ENCODE data around the gene ZBTB42.

ZBTB42 gene

DNA sequence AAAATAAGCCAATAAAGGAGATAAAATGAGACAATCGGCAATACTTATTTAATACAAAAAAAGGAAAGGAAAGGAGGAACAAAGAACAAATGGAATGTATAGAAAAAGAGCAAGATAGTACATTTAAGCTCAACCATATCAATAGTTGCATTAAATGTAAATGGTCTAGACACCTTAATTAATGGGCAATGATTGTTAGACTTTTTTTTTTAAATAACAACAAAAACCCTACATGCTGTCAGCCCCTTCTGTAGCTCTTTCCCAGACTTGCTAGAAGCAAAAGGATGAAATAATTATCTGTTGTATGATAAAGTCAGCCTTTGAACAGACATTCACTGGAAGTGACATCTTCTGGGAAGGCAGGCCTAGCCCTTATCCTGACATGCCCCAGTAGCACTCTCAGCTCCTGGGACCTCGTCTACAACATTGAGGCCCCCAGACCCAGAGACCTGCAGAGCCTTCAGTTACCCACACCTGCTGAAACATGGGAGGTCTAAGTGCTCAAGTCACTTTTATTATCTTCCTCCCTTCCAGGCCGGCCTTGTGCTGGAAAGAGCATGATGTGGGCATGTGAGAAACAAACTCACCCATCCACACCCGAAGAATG, 34.5 kb upstream of the ZBTB42 start:
- no peak for DNase-seq (ENCODE audit: low spot score)

GRCh38 chr14:104766863-104767633, 33.9 kb upstream of the ZBTB42 start:
- no peak overlapping the region for H3K27ac ChIP-seq
- H3K4me3 ChIP-seq = no peak overlapping the region
- DNase-seq (ENCODE audit: low spot score) = no peak
- TF ChIP-seq, protein P1, sequence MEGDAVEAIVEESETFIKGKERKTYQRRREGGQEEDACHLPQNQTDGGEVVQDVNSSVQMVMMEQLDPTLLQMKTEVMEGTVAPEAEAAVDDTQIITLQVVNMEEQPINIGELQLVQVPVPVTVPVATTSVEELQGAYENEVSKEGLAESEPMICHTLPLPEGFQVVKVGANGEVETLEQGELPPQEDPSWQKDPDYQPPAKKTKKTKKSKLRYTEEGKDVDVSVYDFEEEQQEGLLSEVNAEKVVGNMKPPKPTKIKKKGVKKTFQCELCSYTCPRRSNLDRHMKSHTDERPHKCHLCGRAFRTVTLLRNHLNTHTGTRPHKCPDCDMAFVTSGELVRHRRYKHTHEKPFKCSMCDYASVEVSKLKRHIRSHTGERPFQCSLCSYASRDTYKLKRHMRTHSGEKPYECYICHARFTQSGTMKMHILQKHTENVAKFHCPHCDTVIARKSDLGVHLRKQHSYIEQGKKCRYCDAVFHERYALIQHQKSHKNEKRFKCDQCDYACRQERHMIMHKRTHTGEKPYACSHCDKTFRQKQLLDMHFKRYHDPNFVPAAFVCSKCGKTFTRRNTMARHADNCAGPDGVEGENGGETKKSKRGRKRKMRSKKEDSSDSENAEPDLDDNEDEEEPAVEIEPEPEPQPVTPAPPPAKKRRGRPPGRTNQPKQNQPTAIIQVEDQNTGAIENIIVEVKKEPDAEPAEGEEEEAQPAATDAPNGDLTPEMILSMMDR (IDR thresholded peaks at IDR 0.05) = no peak

More for the DNA sequence above, 34.5 kb upstream of the ZBTB42 start:
- TF ChIP-seq, protein P1 (IDR thresholded peaks at IDR 0.05) = no peak
- Histone ChIP-seq H3K4me3 (no peak overlapping the region), H3K27ac (no peak overlapping the region)

DNA sequence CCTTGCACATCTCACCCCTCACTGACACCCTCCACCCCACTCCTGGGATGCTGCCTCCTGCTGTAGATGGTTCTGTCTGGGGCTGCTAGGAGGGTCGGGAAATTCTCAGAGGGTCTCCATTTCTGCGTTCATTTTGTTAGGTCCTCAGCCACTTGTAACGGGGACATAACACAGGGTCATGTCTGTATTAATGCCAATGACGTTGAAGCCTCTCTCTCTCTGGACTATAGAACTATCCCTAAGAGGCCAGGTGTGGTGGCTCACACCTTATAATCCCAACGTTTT, 33.3 kb upstream of the ZBTB42 start:
- no peak overlapping the region for H3K4me3 ChIP-seq
- DNase-seq (ENCODE audit: low spot score) = no peak
- TF ChIP-seq, protein P1 (IDR thresholded peaks at IDR 0.05) = no peak
- no peak overlapping the region for H3K27ac ChIP-seq

DNA sequence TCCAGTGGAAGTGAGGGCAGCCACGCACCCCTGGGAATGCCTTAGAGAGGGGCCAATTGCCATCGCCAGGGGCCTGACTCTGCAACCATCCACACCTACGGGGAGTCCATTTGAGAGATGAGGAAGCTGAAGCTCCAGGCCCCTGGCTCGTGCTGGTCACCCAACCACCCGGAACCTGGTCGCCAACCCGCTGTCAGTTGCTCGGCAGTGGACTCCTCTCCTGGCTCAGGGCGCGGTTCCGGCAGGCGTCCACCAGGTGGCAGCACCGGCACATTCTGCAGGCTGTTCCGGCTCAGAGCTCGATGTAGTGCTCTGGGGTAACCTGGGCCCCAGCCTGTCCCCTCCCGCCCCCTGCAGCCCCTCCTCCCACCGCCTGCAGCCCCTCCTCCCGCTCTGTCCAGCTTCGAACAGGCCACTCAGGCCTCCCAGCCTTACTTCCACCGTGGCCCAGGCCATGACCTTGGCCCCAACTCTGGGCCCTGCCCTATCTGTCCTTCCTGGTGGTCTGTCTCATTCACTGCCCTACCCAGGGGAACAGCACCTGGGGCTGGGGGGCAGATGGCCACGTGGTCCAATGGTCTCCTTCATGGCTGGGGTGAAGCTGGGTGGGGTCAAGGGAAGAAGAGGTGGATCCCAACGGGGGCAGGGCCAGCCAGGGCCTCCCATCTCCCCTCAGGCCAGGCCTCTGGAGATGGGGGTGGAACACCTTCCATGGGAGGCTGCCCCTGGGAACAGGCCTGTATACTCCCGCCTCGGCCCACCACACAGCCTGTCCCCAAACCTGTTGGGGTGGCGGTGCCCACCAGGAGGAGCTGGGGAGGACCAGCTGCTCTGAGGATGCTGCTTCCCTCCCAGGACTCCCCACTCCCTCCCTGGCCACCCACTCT, 32.2 kb upstream of the ZBTB42 start:
- TF ChIP-seq, protein P1 (IDR thresholded peaks at IDR 0.05) = peak; percentile 97
- H3K27ac ChIP-seq = peak overlapping the region in 1 of 2 donors; percentile 58

DNA sequence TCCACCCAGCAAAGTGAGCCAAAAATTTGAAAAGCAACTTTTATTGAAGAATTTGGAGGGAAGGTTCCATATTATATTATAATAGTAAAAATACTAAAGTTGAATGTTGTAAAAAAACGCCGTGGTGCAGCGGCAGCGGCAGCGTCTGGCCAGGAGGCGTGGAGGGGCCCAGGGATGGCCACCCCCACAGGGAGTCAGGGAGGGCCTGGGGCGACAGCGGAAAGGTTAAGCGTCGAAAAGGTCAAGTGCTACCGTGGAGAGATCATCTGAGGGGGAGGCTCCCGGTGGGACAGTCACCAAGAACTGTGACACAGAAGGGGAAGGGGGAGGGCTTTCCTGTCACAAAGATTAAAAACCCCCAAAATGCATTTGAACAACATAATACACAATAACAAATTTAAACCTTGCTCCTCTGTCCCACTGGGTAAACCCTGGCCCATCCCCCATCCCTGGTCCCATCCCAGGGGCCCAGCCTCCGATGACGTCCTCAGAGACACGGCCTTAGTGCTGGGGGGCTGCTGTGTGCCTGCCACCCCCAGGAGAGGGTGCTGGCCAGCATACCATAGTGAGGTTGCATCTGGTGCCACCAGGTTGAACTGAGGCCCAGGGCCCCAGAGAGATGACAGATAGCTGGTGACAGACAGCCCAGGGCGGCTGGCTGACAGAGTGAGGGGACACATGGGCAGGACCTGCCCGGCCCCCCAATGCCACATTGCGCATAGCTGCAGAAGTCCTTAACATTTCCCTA, 31.4 kb upstream of the ZBTB42 start:
- no peak overlapping the region for H3K4me3 ChIP-seq
- no peak for DNase-seq (ENCODE audit: low spot score)
- TF ChIP-seq, protein P1 (IDR thresholded peaks at IDR 0.05) = no peak
- no peak overlapping the region for H3K27ac ChIP-seq

More for the DNA sequence above, 32.2 kb upstream of the ZBTB42 start:
- H3K4me3 ChIP-seq = no peak overlapping the region
- peak; percentile 89 for DNase-seq (ENCODE audit: low spot score)

DNA sequence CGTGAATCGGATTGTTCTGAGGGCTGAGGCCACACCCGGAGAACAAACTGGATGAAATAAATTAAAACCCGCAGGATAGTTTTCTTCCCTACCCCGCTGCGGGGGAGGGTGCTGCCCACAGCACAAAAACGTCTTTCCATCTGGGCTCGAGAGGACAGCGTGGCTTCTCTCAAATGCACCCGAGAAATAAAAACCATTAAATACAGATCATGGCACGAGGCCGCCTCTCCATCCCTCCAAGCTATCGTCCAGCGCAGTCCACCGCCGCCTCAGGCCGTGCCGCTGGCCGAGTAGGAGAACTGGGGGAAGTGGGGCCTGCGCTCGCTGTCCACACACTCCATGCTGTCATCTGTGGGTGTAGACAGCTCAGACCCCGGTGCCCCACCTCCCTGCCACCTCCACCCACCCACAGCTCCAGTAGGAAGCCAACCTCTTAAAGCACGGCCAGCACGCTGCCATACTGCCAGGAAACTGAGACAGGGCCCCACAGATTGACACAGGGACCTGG, 30.8 kb upstream of the ZBTB42 start:
- DNase-seq (ENCODE audit: low spot score) = no peak
- TF ChIP-seq, protein P1 (IDR thresholded peaks at IDR 0.05) = no peak
- H3K4me3 ChIP-seq = no peak overlapping the region
- H3K27ac ChIP-seq = no peak overlapping the region

All from coronary artery (tissue), 2 donors.